WTC11 (cell line): ENCODE data around the gene GDI1. TPM values are rescaled to one million over a fixed set of nuclear protein-coding genes. Genes with fewer than 3 reads are reported as not detected.

Source experiments
- ATF1 ChIP-seq: sonication (generic); formaldehyde crosslinking; IDR thresholded peaks from 2 replicates; pipeline ENCODE4 v1.8.1; 2023; ENCODE audit warnings: mild to moderate bottlenecking, moderate library complexity, missing genetic modification reagents
- CBFB ChIP-seq: sonication (generic); formaldehyde crosslinking; IDR thresholded peaks from 2 replicates; pipeline ENCODE4 v1.8.1; 2022; ENCODE audit warnings: mild to moderate bottlenecking, low read depth, missing genetic modification reagents
- ESRRA ChIP-seq: sonication (generic); formaldehyde crosslinking; IDR thresholded peaks from 2 replicates; pipeline ENCODE4 v1.8.1; 2022; ENCODE audit warnings: mild to moderate bottlenecking, missing genetic modification reagents, borderline replicate concordance
- ETV6 ChIP-seq: sonication (generic); formaldehyde crosslinking; IDR thresholded peaks from 2 replicates; pipeline ENCODE4 v1.8.1; 2022; ENCODE audit warnings: mild to moderate bottlenecking, missing genetic modification reagents
- FOXP1 ChIP-seq: sonication (generic); formaldehyde crosslinking; IDR thresholded peaks from 2 replicates; pipeline ENCODE4 v1.8.0; 2022; ENCODE audit warnings: missing genetic modification reagents, mild to moderate bottlenecking, moderate library complexity, borderline replicate concordance
- GRHL2 ChIP-seq: fragments of 250-450 bp; sonication (Bioruptor Pico); IDR thresholded peaks from 2 replicates; pipeline ENCODE4 v1.8.0; 2022; ENCODE audit warnings: mild to moderate bottlenecking, moderate library complexity; ENCODE audit not compliant: insufficient replicate concordance, severe bottlenecking
- NFATC4 ChIP-seq: fragments of 250-450 bp; sonication (Bioruptor Pico); IDR thresholded peaks from 2 replicates; pipeline ENCODE4 v1.9.0; 2021; ENCODE audit warnings: mild to moderate bottlenecking
- SMAD3 ChIP-seq: sonication (generic); formaldehyde crosslinking; IDR thresholded peaks from 2 replicates; pipeline ENCODE4 v1.8.0; 2022; ENCODE audit warnings: missing genetic modification reagents, mild to moderate bottlenecking, borderline replicate concordance
- TCF7 ChIP-seq: sonication (generic); formaldehyde crosslinking; IDR thresholded peaks from 2 replicates; pipeline ENCODE4 v1.8.0; 2022; ENCODE audit warnings: mild to moderate bottlenecking, low read depth, missing genetic modification reagents, moderate library complexity
- TP53 ChIP-seq: sonication (generic); formaldehyde crosslinking; IDR thresholded peaks from 2 replicates; pipeline ENCODE4 v1.8.1; 2023; ENCODE audit warnings: mild to moderate bottlenecking, missing genetic modification reagents
- ZNF232 ChIP-seq: sonication (generic); formaldehyde crosslinking; IDR thresholded peaks from 2 replicates; pipeline ENCODE4 v1.8.0; 2022; ENCODE audit warnings: mild to moderate bottlenecking, missing genetic modification reagents
- ZNF423 ChIP-seq: fragments of 250-450 bp; sonication (Bioruptor Pico); IDR thresholded peaks from 2 replicates; pipeline ENCODE4 v2.1.2; 2022; ENCODE audit warnings: mild to moderate bottlenecking, moderate library complexity
- total RNA-seq: library from RNA; stranded (reverse); gene quantifications from 3 replicates; pipeline ENCODE4 v1.2.3, GENCODE V29; 2021
- TF ChIP-seq, protein P1 (sequence below): sonication (generic); formaldehyde crosslinking; IDR thresholded peaks from 2 replicates; pipeline ENCODE4 v1.8.1; 2022; ENCODE audit warnings: missing genetic modification reagents, borderline replicate concordance
- TF ChIP-seq, protein P2 (sequence below): sonication (generic); formaldehyde crosslinking; IDR thresholded peaks from 2 replicates; pipeline ENCODE4 v1.8.1; 2023; ENCODE audit warnings: mild to moderate bottlenecking, missing genetic modification reagents, borderline replicate concordance
- TF ChIP-seq, protein P3 (sequence below): sonication (generic); formaldehyde crosslinking; IDR thresholded peaks from 2 replicates; pipeline ENCODE4 v1.8.1; 2022; ENCODE audit warnings: mild to moderate bottlenecking, moderate library complexity, missing genetic modification reagents
- TF ChIP-seq, protein P4 (sequence below): sonication (generic); formaldehyde crosslinking; IDR thresholded peaks from 2 replicates; pipeline ENCODE4 v1.8.0; 2022; ENCODE audit warnings: mild to moderate bottlenecking, missing genetic modification reagents
- TF ChIP-seq, protein P5 (sequence below): sonication (generic); formaldehyde crosslinking; IDR thresholded peaks from 2 replicates; pipeline ENCODE4 v1.8.0; 2022; ENCODE audit warnings: missing genetic modification reagents
- TF ChIP-seq, protein P6 (sequence below): fragments of 200-600 bp; IDR thresholded peaks from 2 replicates; pipeline ENCODE4 v1.8.0; 2022; ENCODE audit warnings: antibody characterized with exemption
- TF ChIP-seq, protein P7 (sequence below): sonication (generic); formaldehyde crosslinking; conservative IDR thresholded peaks from 2 replicates; pipeline ENCODE4 v1.8.1; 2023; ENCODE audit warnings: mild to moderate bottlenecking, low read depth, missing genetic modification reagents, moderate library complexity
- TF ChIP-seq, protein P8 (sequence below): sonication (generic); formaldehyde crosslinking; IDR thresholded peaks from 2 replicates; pipeline ENCODE4 v1.8.0; 2023; ENCODE audit warnings: mild to moderate bottlenecking, missing genetic modification reagents

Gene GDI1
- total RNA-seq, 1 experiment from 2014 or later, result 108 TPM

DNA sequence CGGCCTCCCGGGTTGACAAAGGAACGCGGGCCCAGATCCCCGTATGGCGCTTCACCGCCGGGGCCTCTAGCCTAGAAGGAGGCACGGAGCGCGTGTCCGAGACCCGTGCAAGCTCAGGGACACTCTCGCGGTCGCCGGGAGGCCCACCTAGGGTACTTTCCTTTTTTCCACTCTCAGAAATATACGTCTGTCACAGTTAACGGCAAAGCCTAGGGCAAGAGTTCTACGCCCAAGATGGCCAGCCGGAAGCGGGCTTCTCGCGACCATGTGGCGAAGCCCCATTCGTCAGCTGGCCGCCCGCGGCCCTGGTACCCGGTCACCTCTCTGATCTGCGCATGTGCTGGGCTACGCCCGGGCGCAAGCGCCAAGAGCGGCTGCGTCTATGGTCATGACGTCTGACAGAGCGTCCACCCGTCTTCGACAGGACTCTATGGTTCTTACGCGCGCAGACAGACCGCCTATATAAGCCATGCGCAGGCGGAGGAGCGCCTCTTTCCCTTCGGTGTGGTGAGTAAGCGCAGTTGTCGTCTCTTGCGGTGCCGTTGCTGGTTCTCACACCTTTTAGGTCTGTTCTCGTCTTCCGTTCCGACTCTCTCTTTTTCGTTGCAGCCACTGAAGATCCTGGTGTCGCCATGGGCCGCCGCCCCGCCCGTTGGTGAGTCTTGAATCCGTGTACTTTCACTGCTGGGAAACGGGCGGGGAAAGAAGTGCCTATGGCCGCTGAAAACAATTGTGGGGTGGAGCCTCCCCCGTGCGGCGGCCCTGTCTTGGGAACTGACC, 38.9 kb upstream of the GDI1 start, which contains the start of gene RPL10 (continued):
- TF ChIP-seq, protein P1, sequence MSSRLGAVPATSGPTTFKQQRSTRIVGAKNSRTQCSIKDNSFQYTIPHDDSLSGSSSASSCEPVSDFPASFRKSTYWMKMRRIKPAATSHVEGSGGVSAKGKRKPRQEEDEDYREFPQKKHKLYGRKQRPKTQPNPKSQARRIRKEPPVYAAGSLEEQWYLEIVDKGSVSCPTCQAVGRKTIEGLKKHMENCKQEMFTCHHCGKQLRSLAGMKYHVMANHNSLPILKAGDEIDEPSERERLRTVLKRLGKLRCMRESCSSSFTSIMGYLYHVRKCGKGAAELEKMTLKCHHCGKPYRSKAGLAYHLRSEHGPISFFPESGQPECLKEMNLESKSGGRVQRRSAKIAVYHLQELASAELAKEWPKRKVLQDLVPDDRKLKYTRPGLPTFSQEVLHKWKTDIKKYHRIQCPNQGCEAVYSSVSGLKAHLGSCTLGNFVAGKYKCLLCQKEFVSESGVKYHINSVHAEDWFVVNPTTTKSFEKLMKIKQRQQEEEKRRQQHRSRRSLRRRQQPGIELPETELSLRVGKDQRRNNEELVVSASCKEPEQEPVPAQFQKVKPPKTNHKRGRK (CRISPR knock-in tag), result no peak
- 0 out of 2 replicates have a peak, but pooled peaks have one; percentile 35 for TF ChIP-seq FOXP1 (CRISPR knock-in tag)
- TF ChIP-seq, protein P2, sequence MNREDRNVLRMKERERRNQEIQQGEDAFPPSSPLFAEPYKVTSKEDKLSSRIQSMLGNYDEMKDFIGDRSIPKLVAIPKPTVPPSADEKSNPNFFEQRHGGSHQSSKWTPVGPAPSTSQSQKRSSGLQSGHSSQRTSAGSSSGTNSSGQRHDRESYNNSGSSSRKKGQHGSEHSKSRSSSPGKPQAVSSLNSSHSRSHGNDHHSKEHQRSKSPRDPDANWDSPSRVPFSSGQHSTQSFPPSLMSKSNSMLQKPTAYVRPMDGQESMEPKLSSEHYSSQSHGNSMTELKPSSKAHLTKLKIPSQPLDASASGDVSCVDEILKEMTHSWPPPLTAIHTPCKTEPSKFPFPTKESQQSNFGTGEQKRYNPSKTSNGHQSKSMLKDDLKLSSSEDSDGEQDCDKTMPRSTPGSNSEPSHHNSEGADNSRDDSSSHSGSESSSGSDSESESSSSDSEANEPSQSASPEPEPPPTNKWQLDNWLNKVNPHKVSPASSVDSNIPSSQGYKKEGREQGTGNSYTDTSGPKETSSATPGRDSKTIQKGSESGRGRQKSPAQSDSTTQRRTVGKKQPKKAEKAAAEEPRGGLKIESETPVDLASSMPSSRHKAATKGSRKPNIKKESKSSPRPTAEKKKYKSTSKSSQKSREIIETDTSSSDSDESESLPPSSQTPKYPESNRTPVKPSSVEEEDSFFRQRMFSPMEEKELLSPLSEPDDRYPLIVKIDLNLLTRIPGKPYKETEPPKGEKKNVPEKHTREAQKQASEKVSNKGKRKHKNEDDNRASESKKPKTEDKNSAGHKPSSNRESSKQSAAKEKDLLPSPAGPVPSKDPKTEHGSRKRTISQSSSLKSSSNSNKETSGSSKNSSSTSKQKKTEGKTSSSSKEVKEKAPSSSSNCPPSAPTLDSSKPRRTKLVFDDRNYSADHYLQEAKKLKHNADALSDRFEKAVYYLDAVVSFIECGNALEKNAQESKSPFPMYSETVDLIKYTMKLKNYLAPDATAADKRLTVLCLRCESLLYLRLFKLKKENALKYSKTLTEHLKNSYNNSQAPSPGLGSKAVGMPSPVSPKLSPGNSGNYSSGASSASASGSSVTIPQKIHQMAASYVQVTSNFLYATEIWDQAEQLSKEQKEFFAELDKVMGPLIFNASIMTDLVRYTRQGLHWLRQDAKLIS, result no peak
- TF ChIP-seq ESRRA (CRISPR knock-in tag), result no peak
- no peak for TF ChIP-seq TCF7 (CRISPR knock-in tag)
- TF ChIP-seq NFATC4, result no peak
- TF ChIP-seq, protein P3, sequence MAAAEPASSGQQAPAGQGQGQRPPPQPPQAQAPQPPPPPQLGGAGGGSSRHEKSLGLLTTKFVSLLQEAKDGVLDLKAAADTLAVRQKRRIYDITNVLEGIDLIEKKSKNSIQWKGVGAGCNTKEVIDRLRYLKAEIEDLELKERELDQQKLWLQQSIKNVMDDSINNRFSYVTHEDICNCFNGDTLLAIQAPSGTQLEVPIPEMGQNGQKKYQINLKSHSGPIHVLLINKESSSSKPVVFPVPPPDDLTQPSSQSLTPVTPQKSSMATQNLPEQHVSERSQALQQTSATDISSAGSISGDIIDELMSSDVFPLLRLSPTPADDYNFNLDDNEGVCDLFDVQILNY (CRISPR knock-in tag), result peak; percentile 66
- no peak for TF ChIP-seq ATF1 (CRISPR knock-in tag)
- no peak for TF ChIP-seq CBFB
- TF ChIP-seq, protein P4, sequence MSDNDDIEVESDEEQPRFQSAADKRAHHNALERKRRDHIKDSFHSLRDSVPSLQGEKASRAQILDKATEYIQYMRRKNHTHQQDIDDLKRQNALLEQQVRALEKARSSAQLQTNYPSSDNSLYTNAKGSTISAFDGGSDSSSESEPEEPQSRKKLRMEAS, result peak; percentile 89
- TF ChIP-seq, protein P5, sequence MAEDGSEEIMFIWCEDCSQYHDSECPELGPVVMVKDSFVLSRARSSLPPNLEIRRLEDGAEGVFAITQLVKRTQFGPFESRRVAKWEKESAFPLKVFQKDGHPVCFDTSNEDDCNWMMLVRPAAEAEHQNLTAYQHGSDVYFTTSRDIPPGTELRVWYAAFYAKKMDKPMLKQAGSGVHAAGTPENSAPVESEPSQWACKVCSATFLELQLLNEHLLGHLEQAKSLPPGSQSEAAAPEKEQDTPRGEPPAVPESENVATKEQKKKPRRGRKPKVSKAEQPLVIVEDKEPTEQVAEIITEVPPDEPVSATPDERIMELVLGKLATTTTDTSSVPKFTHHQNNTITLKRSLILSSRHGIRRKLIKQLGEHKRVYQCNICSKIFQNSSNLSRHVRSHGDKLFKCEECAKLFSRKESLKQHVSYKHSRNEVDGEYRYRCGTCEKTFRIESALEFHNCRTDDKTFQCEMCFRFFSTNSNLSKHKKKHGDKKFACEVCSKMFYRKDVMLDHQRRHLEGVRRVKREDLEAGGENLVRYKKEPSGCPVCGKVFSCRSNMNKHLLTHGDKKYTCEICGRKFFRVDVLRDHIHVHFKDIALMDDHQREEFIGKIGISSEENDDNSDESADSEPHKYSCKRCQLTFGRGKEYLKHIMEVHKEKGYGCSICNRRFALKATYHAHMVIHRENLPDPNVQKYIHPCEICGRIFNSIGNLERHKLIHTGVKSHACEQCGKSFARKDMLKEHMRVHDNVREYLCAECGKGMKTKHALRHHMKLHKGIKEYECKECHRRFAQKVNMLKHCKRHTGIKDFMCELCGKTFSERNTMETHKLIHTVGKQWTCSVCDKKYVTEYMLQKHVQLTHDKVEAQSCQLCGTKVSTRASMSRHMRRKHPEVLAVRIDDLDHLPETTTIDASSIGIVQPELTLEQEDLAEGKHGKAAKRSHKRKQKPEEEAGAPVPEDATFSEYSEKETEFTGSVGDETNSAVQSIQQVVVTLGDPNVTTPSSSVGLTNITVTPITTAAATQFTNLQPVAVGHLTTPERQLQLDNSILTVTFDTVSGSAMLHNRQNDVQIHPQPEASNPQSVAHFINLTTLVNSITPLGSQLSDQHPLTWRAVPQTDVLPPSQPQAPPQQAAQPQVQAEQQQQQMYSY (CRISPR knock-in tag), result no peak
- TF ChIP-seq ETV6 (CRISPR knock-in tag), result peak; percentile 64; the same call in 1 of the 2 replicates
- TF ChIP-seq TP53 (CRISPR knock-in tag), result no peak
- TF ChIP-seq, protein P6, sequence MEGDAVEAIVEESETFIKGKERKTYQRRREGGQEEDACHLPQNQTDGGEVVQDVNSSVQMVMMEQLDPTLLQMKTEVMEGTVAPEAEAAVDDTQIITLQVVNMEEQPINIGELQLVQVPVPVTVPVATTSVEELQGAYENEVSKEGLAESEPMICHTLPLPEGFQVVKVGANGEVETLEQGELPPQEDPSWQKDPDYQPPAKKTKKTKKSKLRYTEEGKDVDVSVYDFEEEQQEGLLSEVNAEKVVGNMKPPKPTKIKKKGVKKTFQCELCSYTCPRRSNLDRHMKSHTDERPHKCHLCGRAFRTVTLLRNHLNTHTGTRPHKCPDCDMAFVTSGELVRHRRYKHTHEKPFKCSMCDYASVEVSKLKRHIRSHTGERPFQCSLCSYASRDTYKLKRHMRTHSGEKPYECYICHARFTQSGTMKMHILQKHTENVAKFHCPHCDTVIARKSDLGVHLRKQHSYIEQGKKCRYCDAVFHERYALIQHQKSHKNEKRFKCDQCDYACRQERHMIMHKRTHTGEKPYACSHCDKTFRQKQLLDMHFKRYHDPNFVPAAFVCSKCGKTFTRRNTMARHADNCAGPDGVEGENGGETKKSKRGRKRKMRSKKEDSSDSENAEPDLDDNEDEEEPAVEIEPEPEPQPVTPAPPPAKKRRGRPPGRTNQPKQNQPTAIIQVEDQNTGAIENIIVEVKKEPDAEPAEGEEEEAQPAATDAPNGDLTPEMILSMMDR, result no peak
- TF ChIP-seq, protein P7, sequence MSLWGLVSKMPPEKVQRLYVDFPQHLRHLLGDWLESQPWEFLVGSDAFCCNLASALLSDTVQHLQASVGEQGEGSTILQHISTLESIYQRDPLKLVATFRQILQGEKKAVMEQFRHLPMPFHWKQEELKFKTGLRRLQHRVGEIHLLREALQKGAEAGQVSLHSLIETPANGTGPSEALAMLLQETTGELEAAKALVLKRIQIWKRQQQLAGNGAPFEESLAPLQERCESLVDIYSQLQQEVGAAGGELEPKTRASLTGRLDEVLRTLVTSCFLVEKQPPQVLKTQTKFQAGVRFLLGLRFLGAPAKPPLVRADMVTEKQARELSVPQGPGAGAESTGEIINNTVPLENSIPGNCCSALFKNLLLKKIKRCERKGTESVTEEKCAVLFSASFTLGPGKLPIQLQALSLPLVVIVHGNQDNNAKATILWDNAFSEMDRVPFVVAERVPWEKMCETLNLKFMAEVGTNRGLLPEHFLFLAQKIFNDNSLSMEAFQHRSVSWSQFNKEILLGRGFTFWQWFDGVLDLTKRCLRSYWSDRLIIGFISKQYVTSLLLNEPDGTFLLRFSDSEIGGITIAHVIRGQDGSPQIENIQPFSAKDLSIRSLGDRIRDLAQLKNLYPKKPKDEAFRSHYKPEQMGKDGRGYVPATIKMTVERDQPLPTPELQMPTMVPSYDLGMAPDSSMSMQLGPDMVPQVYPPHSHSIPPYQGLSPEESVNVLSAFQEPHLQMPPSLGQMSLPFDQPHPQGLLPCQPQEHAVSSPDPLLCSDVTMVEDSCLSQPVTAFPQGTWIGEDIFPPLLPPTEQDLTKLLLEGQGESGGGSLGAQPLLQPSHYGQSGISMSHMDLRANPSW (CRISPR knock-in tag), result no peak
- no peak for TF ChIP-seq SMAD3 (CRISPR knock-in tag)
- TF ChIP-seq ZNF232 (CRISPR knock-in tag), result no peak; the same call in 1 of the 2 replicates
- TF ChIP-seq ZNF423 (CRISPR knock-in tag), result no peak
- TF ChIP-seq, protein P8, sequence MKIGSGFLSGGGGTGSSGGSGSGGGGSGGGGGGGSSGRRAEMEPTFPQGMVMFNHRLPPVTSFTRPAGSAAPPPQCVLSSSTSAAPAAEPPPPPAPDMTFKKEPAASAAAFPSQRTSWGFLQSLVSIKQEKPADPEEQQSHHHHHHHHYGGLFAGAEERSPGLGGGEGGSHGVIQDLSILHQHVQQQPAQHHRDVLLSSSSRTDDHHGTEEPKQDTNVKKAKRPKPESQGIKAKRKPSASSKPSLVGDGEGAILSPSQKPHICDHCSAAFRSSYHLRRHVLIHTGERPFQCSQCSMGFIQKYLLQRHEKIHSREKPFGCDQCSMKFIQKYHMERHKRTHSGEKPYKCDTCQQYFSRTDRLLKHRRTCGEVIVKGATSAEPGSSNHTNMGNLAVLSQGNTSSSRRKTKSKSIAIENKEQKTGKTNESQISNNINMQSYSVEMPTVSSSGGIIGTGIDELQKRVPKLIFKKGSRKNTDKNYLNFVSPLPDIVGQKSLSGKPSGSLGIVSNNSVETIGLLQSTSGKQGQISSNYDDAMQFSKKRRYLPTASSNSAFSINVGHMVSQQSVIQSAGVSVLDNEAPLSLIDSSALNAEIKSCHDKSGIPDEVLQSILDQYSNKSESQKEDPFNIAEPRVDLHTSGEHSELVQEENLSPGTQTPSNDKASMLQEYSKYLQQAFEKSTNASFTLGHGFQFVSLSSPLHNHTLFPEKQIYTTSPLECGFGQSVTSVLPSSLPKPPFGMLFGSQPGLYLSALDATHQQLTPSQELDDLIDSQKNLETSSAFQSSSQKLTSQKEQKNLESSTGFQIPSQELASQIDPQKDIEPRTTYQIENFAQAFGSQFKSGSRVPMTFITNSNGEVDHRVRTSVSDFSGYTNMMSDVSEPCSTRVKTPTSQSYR, result no peak
- TF ChIP-seq GRHL2, result no peak
